GM19023 (cell line): ENCODE data around the gene OR4M1.
"Not testable (repeated sequence)": the region's sequence is repeated elsewhere in the genome, so short reads cannot be mapped to it uniquely, and the experiment has no call there.

Experiments
- ATAC-seq: cut with Tn5 transposase; IDR thresholded peaks from one replicate; pipeline ENCODE4 v1.9.1; 2021; ENCODE audit warnings: mild to moderate bottlenecking, moderate library complexity; ENCODE audit not compliant: unreplicated experiment

OR4M1 gene

GRCh38 chr14:19821016-19821415 is 47.7 kb downstream of the OR4M1 start:
- not testable (repeated sequence) for ATAC-seq

- no peak for ATAC-seq
Measured at GRCh38 chr14:19823178-19823577, 49.9 kb downstream of the OR4M1 start.

DNA sequence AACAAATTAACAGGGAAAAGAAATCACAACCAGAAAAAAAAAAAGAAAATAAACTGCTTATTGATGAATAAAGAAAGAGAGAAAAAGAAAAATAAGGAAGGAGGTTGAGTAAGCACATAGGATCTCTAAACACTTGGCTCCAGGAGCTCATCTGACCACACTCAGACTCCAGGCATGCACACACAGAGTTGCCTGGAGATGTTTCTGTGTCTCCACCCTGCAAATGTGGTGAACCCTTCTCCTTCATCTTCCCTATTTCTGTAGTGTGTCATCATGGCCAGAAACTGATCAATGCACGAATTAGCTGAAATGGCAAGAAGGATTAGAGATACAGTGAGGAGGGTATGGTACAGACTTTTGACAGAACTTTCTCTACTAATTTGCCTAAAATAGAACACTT is 50.5 kb downstream of the OR4M1 start:
- ATAC-seq, result no peak

- not testable (repeated sequence) for ATAC-seq
Measured at GRCh38 chr14:19827626-19828244, 54.4 kb downstream of the OR4M1 start.

GRCh38 chr14:19828314-19828713 is 55.0 kb downstream of the OR4M1 start:
- ATAC-seq, result no peak
